ENCODE results near the gene GSTM5.

The GSTM5 gene

GRCh38 chr1:109721042-109721441 is 9.0 kb downstream of the GSTM5 start:
- H3K4me3 ChIP-seq (ENCODE audit: low read depth, low read length) = no peak overlapping the region
- in situ Hi-C loops (cut with HindIII; ENCODE audit: low sequenced_read_pairs) = no loop called here
- DNase-seq (ENCODE audit: low read depth, low spot score) = no peak
- TF ChIP-seq, protein P1, sequence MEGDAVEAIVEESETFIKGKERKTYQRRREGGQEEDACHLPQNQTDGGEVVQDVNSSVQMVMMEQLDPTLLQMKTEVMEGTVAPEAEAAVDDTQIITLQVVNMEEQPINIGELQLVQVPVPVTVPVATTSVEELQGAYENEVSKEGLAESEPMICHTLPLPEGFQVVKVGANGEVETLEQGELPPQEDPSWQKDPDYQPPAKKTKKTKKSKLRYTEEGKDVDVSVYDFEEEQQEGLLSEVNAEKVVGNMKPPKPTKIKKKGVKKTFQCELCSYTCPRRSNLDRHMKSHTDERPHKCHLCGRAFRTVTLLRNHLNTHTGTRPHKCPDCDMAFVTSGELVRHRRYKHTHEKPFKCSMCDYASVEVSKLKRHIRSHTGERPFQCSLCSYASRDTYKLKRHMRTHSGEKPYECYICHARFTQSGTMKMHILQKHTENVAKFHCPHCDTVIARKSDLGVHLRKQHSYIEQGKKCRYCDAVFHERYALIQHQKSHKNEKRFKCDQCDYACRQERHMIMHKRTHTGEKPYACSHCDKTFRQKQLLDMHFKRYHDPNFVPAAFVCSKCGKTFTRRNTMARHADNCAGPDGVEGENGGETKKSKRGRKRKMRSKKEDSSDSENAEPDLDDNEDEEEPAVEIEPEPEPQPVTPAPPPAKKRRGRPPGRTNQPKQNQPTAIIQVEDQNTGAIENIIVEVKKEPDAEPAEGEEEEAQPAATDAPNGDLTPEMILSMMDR (IDR thresholded peaks at IDR 0.05; ENCODE audit: low read depth, low read length) = no peak

DNA sequence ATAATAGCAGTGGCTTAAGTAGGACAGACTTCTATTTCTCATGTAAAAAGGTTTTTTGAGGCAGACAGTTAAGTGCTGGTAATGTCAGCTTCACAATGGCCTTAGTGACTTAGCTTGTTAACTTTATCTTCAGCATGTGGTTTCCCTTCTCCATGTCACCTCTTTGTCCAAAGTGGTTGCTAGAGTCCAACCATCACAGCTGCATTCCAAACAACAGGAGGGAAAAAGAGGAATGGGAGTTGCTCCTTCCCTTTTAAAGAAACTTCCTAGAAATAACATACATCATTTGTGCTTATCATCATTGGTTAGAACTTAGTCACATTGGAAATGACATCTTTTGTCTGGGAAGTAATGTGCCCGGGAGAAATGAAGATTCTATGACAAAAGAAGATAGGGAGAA is 9.9 kb downstream of the GSTM5 start:
- TF ChIP-seq, protein P1 (IDR thresholded peaks at IDR 0.05; ENCODE audit: low read depth, low read length) = no peak
- no peak overlapping the region for H3K4me3 ChIP-seq (ENCODE audit: low read depth, low read length)
- in situ Hi-C loops (cut with HindIII; ENCODE audit: low sequenced_read_pairs) = no loop called here
- no peak for DNase-seq (ENCODE audit: low read depth, low spot score)

DNA sequence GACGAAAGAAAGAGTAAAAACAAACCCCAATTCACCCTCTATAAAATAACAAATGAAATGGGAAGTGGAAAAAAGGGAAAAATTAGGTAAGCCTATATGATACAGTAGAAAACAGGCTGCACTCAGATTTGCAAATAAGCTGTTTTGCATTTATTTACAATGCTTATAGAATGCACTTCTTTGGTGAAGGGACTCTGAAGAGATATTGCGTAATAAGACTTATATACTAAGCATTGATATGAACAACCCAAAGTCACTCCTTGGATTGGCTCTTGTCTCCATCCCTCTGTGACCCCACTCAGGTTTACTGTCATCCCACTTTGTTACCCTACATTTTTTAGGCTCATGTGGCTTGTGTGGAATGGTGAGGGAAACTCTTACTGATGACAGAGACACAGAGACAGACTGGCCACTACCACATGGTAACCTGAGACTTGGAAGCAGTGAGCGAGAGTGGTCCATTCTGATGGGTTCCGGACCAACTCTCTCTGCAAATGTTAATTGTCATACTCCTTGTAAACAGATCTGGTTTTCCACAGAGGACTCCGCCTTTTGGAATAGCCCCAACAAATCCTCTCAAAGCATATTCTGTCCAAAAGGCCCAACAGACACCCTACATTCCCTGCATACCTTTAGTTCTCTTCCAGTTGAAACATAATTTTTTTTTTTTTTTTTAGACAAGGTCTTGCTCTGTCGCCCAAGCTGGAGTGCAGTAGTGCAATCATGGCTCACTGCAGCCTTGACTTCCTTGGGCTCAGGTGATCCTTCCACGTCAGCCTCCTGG is 11.0 kb downstream of the GSTM5 start:
- no peak overlapping the region for H3K4me3 ChIP-seq (ENCODE audit: low read depth, low read length)
- in situ Hi-C loops (cut with HindIII; ENCODE audit: low sequenced_read_pairs) = no loop called here
- DNase-seq (ENCODE audit: low read depth, low spot score) = no peak
- TF ChIP-seq, protein P1 (IDR thresholded peaks at IDR 0.05; ENCODE audit: low read depth, low read length) = no peak

DNA sequence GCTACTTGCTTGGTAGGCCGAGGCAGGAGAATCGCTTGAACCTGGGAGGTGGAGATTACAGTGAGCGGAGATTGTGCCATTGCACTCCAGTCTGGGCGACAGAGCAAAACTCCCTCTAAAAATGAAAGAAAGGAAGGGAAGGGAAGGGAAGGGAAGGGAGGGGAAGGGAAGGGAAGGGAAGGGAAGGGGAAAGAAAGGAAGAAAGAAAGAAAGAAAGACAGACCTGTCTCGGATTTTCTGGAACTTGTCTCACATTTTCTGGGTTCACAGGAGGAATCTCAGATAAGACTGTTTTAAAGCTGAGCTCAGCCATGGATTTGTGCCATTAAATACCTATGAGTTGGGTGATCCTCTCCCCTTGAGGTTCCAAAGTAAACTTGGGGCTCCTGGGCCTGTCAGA is 12.9 kb downstream of the GSTM5 start:
- in situ Hi-C loops (cut with HindIII; ENCODE audit: low sequenced_read_pairs) = no loop called here
- H3K4me3 ChIP-seq (ENCODE audit: low read depth, low read length) = no peak overlapping the region
- TF ChIP-seq, protein P1 (IDR thresholded peaks at IDR 0.05; ENCODE audit: low read depth, low read length) = no peak
- DNase-seq (ENCODE audit: low read depth, low spot score) = no peak

DNA sequence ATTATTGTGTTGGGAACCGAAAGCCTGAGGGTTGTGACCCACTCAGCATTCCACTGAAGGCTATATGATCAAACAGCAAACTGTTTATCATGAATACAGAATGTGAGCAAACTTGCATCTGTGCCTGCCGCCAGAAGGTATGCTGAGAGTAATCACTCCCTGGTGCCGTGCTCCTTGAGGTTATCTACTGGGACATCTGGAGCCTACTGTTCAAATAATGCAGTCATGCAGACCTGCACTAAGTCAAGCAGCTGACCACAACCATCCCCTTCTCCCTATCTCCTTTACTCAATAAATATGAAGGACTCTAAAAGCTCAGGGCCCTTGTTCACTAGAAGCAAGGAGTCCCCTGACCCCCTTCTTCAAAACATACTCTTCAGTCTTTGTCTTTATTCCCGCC is 13.5 kb downstream of the GSTM5 start:
- TF ChIP-seq, protein P1 (IDR thresholded peaks at IDR 0.05; ENCODE audit: low read depth, low read length) = no peak
- H3K4me3 ChIP-seq (ENCODE audit: low read depth, low read length) = no peak overlapping the region
- DNase-seq (ENCODE audit: low read depth, low spot score) = no peak
- in situ Hi-C loops (cut with HindIII; ENCODE audit: low sequenced_read_pairs) = no loop called here

GRCh38 chr1:109726007-109726406 is 14.0 kb downstream of the GSTM5 start:
- TF ChIP-seq, protein P1 (IDR thresholded peaks at IDR 0.05; ENCODE audit: low read depth, low read length) = no peak
- in situ Hi-C loops (cut with HindIII; ENCODE audit: low sequenced_read_pairs) = no loop called here

More at GRCh38 chr1:109726007-109726406, 14.0 kb downstream of the GSTM5 start:
- DNase-seq (ENCODE audit: low read depth, low spot score) = no peak
- H3K4me3 ChIP-seq (ENCODE audit: low read depth, low read length) = no peak overlapping the region

Measured in astrocyte of the spinal cord (primary cell).